ENCODE data around the gene MEIKIN.
A peak's percentile ranks its signal among the peaks of the same experiment; 100 is the strongest.
"Not testable (repeated sequence)": the region's sequence is repeated elsewhere in the genome, so short reads cannot be mapped to it uniquely, and the experiment has no call there.

Gene MEIKIN

GRCh38 chr5:131902266-131902665, 43.2 kb downstream of the MEIKIN start:
- H3K9me3 Mint-ChIP-seq = peaks cover 45% of the 10 kb centered on the region
- not testable (repeated sequence) for H3K27me3 Mint-ChIP-seq, H3K27ac Mint-ChIP-seq, ATAC-seq, DNase-seq, H3K4me3 Mint-ChIP-seq
- H3K36me3 Mint-ChIP-seq (ENCODE audit: low read depth) = peaks cover 27% of the 10 kb centered on the region
- peaks cover 20% of the 10 kb centered on the region for H3K4me1 Mint-ChIP-seq

GRCh38 chr5:131899686-131900085, 45.8 kb downstream of the MEIKIN start:
- peaks cover 27% of the 10 kb centered on the region for H3K36me3 Mint-ChIP-seq (ENCODE audit: low read depth)
- H3K4me3 Mint-ChIP-seq = no peak overlapping the region
- ATAC-seq (no peak), DNase-seq (no peak)
- no peaks in the 10 kb centered on the region for H3K27me3 Mint-ChIP-seq
- H3K27ac Mint-ChIP-seq = no peak overlapping the region
- H3K4me1 Mint-ChIP-seq = peaks cover 14% of the 10 kb centered on the region
- H3K9me3 Mint-ChIP-seq = peaks cover 46% of the 10 kb centered on the region

GRCh38 chr5:131883984-131884383, 61.5 kb downstream of the MEIKIN start:
- Mint-ChIP-seq H3K4me1 (no peaks in the 10 kb centered on the region), H3K4me3 (no peak overlapping the region), H3K9me3 (no peaks in the 10 kb centered on the region), H3K27ac (no peak overlapping the region), H3K27me3 (no peaks in the 10 kb centered on the region), H3K36me3 (ENCODE audit: low read depth) (no peaks in the 10 kb centered on the region)
- ATAC-seq (no peak), DNase-seq (no peak)

- DNase-seq (no peak), ATAC-seq (no peak)
- no peaks in the 10 kb centered on the region for H3K4me1 Mint-ChIP-seq
- no peaks in the 10 kb centered on the region for H3K36me3 Mint-ChIP-seq (ENCODE audit: low read depth)
- H3K27me3 Mint-ChIP-seq = no peaks in the 10 kb centered on the region
- H3K9me3 Mint-ChIP-seq = no peaks in the 10 kb centered on the region
- H3K4me3 Mint-ChIP-seq = no peak overlapping the region
- no peak overlapping the region for H3K27ac Mint-ChIP-seq
These were observed 65.8 kb downstream of the MEIKIN start for GRCh38 chr5:131879705-131880104.

- DNase-seq (no peak), ATAC-seq (no peak)
- no peaks in the 10 kb centered on the region for H3K9me3 Mint-ChIP-seq
- no peak overlapping the region for H3K4me3 Mint-ChIP-seq
- no peaks in the 10 kb centered on the region for H3K27me3 Mint-ChIP-seq
- no peak overlapping the region for H3K27ac Mint-ChIP-seq
- H3K36me3 Mint-ChIP-seq (ENCODE audit: low read depth) = no peaks in the 10 kb centered on the region
- no peaks in the 10 kb centered on the region for H3K4me1 Mint-ChIP-seq
These were observed 67.6 kb downstream of the MEIKIN start for GRCh38 chr5:131877873-131878272.

GRCh38 chr5:131871251-131871650, 74.2 kb downstream of the MEIKIN start:
- not testable (repeated sequence) for H3K27ac Mint-ChIP-seq; H3K4me1 Mint-ChIP-seq; ATAC-seq; H3K36me3 Mint-ChIP-seq (ENCODE audit: low read depth); H3K27me3 Mint-ChIP-seq; H3K4me3 Mint-ChIP-seq; DNase-seq
- H3K9me3 Mint-ChIP-seq = peaks cover 34% of the 10 kb centered on the region

GRCh38 chr5:131867524-131867923, 77.9 kb downstream of the MEIKIN start:
- DNase-seq (no peak), ATAC-seq (no peak)
- Mint-ChIP-seq H3K27ac (no peak overlapping the region), H3K4me3 (no peak overlapping the region), H3K4me1 (no peaks in the 10 kb centered on the region), H3K36me3 (ENCODE audit: low read depth) (peaks cover 10% of the 10 kb centered on the region), H3K27me3 (no peaks in the 10 kb centered on the region), H3K9me3 (peaks cover 59% of the 10 kb centered on the region)

- no peaks in the 10 kb centered on the region for H3K27me3 Mint-ChIP-seq
- no peak for ATAC-seq
- peaks cover 10% of the 10 kb centered on the region for H3K36me3 Mint-ChIP-seq (ENCODE audit: low read depth)
- no peaks in the 10 kb centered on the region for H3K4me1 Mint-ChIP-seq
- DNase-seq = no peak
- no peak overlapping the region for H3K27ac Mint-ChIP-seq
- no peak overlapping the region for H3K4me3 Mint-ChIP-seq
- peaks cover 49% of the 10 kb centered on the region for H3K9me3 Mint-ChIP-seq
These were observed 81.8 kb downstream of the MEIKIN start for GRCh38 chr5:131863700-131864099.

GRCh38 chr5:131857388-131857787, 88.1 kb downstream of the MEIKIN start:
- Mint-ChIP-seq H3K36me3 (ENCODE audit: low read depth) (no peaks in the 10 kb centered on the region), H3K27me3 (no peaks in the 10 kb centered on the region), H3K27ac (no peak overlapping the region), H3K4me3 (no peak overlapping the region), H3K9me3 (peaks cover 10% of the 10 kb centered on the region), H3K4me1 (peaks cover 14% of the 10 kb centered on the region)
- DNase-seq (no peak), ATAC-seq (no peak)

- no peak overlapping the region for H3K27ac Mint-ChIP-seq
- H3K36me3 Mint-ChIP-seq (ENCODE audit: low read depth) = peaks cover under 1% of the 10 kb centered on the region
- peaks cover 14% of the 10 kb centered on the region for H3K4me1 Mint-ChIP-seq
- no peak overlapping the region for H3K4me3 Mint-ChIP-seq
- no peak for DNase-seq
- H3K27me3 Mint-ChIP-seq = no peaks in the 10 kb centered on the region
- no peak for ATAC-seq
- peaks cover 10% of the 10 kb centered on the region for H3K9me3 Mint-ChIP-seq
These were observed 90.0 kb downstream of the MEIKIN start for GRCh38 chr5:131855452-131855851.

- Mint-ChIP-seq H3K4me1 (peaks cover 14% of the 10 kb centered on the region), H3K4me3 (peak overlapping the region; percentile 37), H3K27ac (no peak overlapping the region), H3K9me3 (peaks cover 16% of the 10 kb centered on the region), H3K36me3 (ENCODE audit: low read depth) (peaks cover 4% of the 10 kb centered on the region), H3K27me3 (no peaks in the 10 kb centered on the region)
- DNase-seq = no peak
- peak; percentile 54 for ATAC-seq
These were observed 91.3 kb downstream of the MEIKIN start for GRCh38 chr5:131854134-131854533.

GRCh38 chr5:131848662-131849061, 96.8 kb downstream of the MEIKIN start:
- H3K4me1 Mint-ChIP-seq = peaks cover 3% of the 10 kb centered on the region
- peaks cover 17% of the 10 kb centered on the region for H3K36me3 Mint-ChIP-seq (ENCODE audit: low read depth)
- no peak for DNase-seq
- no peaks in the 10 kb centered on the region for H3K27me3 Mint-ChIP-seq
- peaks cover 56% of the 10 kb centered on the region for H3K9me3 Mint-ChIP-seq
- no peak overlapping the region for H3K4me3 Mint-ChIP-seq
- ATAC-seq = no peak
- no peak overlapping the region for H3K27ac Mint-ChIP-seq

GRCh38 chr5:131846536-131846935, 98.9 kb downstream of the MEIKIN start:
- DNase-seq (no peak), ATAC-seq (no peak)
- Mint-ChIP-seq H3K27me3 (no peaks in the 10 kb centered on the region), H3K4me1 (no peaks in the 10 kb centered on the region), H3K9me3 (peaks cover 56% of the 10 kb centered on the region), H3K27ac (no peak overlapping the region), H3K4me3 (no peak overlapping the region), H3K36me3 (ENCODE audit: low read depth) (peaks cover 26% of the 10 kb centered on the region)

- peaks cover 58% of the 10 kb centered on the region for H3K9me3 Mint-ChIP-seq
- ATAC-seq (no peak), DNase-seq (no peak)
- H3K4me1 Mint-ChIP-seq = no peaks in the 10 kb centered on the region
- peaks cover 26% of the 10 kb centered on the region for H3K36me3 Mint-ChIP-seq (ENCODE audit: low read depth)
- H3K27me3 Mint-ChIP-seq = no peaks in the 10 kb centered on the region
- no peak overlapping the region for H3K27ac Mint-ChIP-seq
- no peak overlapping the region for H3K4me3 Mint-ChIP-seq
These were observed 99.6 kb downstream of the MEIKIN start for GRCh38 chr5:131845828-131846227.

- not testable (repeated sequence) for DNase-seq, H3K4me3 Mint-ChIP-seq, ATAC-seq, H3K27ac Mint-ChIP-seq, H3K4me1 Mint-ChIP-seq, H3K27me3 Mint-ChIP-seq
- Mint-ChIP-seq H3K9me3 (peaks cover 67% of the 10 kb centered on the region), H3K36me3 (ENCODE audit: low read depth) (peaks cover 22% of the 10 kb centered on the region)
These were observed 102.5 kb downstream of the MEIKIN start for GRCh38 chr5:131842971-131843370.

GRCh38 chr5:131832702-131833101, 112.8 kb downstream of the MEIKIN start:
- not testable (repeated sequence) for H3K4me1 Mint-ChIP-seq; H3K27ac Mint-ChIP-seq; DNase-seq; H3K4me3 Mint-ChIP-seq; H3K27me3 Mint-ChIP-seq; ATAC-seq; H3K9me3 Mint-ChIP-seq; H3K36me3 Mint-ChIP-seq (ENCODE audit: low read depth)
